Transverse colon (tissue), 4 donors: Measurements from ENCODE around the gene EPHA1. TPM values are rescaled to one million over a fixed set of nuclear protein-coding genes. Genes with fewer than 3 reads are reported as not detected.

Experiments used
- DNase-seq: peaks from one replicate; pipeline ENCODE4 v3.0.0-alpha.2; 2019
- H3K27ac ChIP-seq, 4 donors: fragments of 200-600 bp; sonication (generic); 2 replicates each; pipeline ENCODE4 v1.5.1; 2016 to 2018; ENCODE audit warnings: inconsistent platforms in 4 of 4
- H3K27me3 ChIP-seq: fragments of 200-600 bp; sonication (generic); 2 replicates; pipeline ENCODE4 v1.5.1; 2017; ENCODE audit warnings: inconsistent platforms
- H3K36me3 ChIP-seq, 4 donors: fragments of 200-600 bp; sonication (generic); 2 replicates each; pipeline ENCODE4 v1.5.1; 2017 to 2019; ENCODE audit warnings: inconsistent platforms in 4 of 4
- H3K4me1 ChIP-seq, 4 donors: fragments of 200-600 bp; sonication (generic); 2 replicates each; pipeline ENCODE4 v1.5.1; 2017 to 2020; ENCODE audit warnings: inconsistent platforms in 4 of 4
- H3K4me3 ChIP-seq, 4 donors: fragments of 200-600 bp; sonication (generic); 1 replicate in 1 of 4; 2 replicates in 3 of 4; pipeline versions ENCODE4 v1.5.1 to v1.6.1; 2017 to 2019; ENCODE audit warnings: inconsistent platforms in 4 of 4
- H3K9me3 ChIP-seq, 2 donors: fragments of 200-600 bp; sonication (generic); 2 replicates each; pipeline ENCODE4 v1.5.1; 2017 to 2019; ENCODE audit warnings: inconsistent platforms in 2 of 2
- EP300 ChIP-seq: sonication (generic); formaldehyde crosslinking; IDR thresholded peaks from one replicate; pipeline ENCODE4 v1.6.1; 2017; ENCODE audit warnings: antibody characterized with exemption, low read depth
- POLR2A ChIP-seq: fragments of 450-650 bp; IDR thresholded peaks from one replicate; pipeline ENCODE4 v1.6.1; 2016; ENCODE audit warnings: antibody characterized with exemption, mild to moderate bottlenecking, moderate library complexity
- POLR2AphosphoS5 ChIP-seq, 3 donors: sonication (generic); formaldehyde crosslinking; IDR thresholded peaks; one replicate each; pipeline ENCODE4 v1.6.1; 2016; ENCODE audit warnings: antibody characterized with exemption in 3 of 3
- WGBS, 2 donors: methylation state at CpG; one replicate each; pipeline ENCODE4 v1.1.5; 2018; ENCODE audit warnings: low coverage in 1 of 2; 5-methylcytosine and 5-hydroxymethylcytosine counted together
- in situ Hi-C, 4 donors: fragments of 200-750 bp; cut with MboI; loops; one replicate each; pipeline versions ENCODE4 v1.15.0 to v1.15.1; 2017; ENCODE audit warnings: low sequenced_read_pairs in 3 of 4, low pct_ligation_motif_present in 1 of 4, low pct_unique_long_range_greater_than_20kb in 1 of 4
- intact Hi-C: fragments of 100-400 bp; cut with DNase I; formaldehyde crosslinking; loops from one replicate; pipeline ENCODE4 v1.15.1; 2023; ENCODE audit warnings: low total_unique reads
- total RNA-seq, 4 donors: library from RNA; depleted of rRNA; stranded (reverse); fragments of >200 nt; gene quantifications; one replicate each; pipeline ENCODE4 v1.1.0, GENCODE V29; 2016
- TF ChIP-seq, protein P1 (sequence below), 5 experiments: fragments of 200-600 bp in 3 of 5; fragments of 450-650 bp in 2 of 5; sonication (generic) in 3 of 5; IDR thresholded peaks; 1 replicate in 2 of 5; 2 replicates in 3 of 5; pipeline ENCODE4 v1.5.1; 2016 to 2017; ENCODE audit warnings: antibody characterized with exemption in 5 of 5, inconsistent platforms in 3 of 5, mild to moderate bottlenecking in 2 of 5, moderate library complexity in 1 of 5

EPHA1 gene
- total RNA-seq, 4 donors from 2014 or later, result 21.1 to 29.9 (median 24.8) TPM

DNA sequence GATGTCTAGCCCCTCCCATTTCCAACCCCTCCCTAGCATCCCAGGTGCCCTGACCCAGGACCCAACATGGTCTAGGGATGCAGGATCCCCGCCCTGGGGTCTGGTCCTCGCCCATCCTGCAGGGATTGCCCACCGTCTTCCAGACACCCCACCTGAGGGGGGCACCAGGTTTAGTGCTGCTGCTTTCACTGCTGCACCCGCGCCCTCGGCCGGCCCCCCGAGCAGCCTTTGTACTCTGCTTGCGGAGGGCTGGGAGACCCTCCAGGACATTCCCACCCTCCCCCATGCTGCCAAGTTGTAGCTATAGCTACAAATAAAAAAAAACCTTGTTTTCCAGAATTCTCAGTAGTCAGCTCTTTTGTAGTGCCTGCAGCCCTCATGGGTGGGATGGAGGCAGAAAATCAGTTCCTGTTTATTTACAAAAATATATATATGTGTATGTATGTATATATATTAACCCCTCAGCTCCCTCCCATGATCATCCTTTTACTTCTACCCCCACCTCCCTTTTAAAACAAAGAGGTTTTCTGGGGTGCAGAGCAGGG is 17.8 kb downstream of the EPHA1 start:
- WGBS, 2 donors, result 87 to 93% methylated on average over 3 to 9 of the region's 9 CpGs
- no peak for TF ChIP-seq POLR2AphosphoS5 (IDR thresholded peaks at IDR 0.05)
- no peak for TF ChIP-seq EP300
- TF ChIP-seq POLR2A, result no peak
- TF ChIP-seq, protein P1, sequence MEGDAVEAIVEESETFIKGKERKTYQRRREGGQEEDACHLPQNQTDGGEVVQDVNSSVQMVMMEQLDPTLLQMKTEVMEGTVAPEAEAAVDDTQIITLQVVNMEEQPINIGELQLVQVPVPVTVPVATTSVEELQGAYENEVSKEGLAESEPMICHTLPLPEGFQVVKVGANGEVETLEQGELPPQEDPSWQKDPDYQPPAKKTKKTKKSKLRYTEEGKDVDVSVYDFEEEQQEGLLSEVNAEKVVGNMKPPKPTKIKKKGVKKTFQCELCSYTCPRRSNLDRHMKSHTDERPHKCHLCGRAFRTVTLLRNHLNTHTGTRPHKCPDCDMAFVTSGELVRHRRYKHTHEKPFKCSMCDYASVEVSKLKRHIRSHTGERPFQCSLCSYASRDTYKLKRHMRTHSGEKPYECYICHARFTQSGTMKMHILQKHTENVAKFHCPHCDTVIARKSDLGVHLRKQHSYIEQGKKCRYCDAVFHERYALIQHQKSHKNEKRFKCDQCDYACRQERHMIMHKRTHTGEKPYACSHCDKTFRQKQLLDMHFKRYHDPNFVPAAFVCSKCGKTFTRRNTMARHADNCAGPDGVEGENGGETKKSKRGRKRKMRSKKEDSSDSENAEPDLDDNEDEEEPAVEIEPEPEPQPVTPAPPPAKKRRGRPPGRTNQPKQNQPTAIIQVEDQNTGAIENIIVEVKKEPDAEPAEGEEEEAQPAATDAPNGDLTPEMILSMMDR (IDR thresholded peaks at IDR 0.05), result no peak
- in situ Hi-C loops (no loop called here), intact Hi-C loops (no loop called here)
- no peak overlapping the region for H3K4me3 ChIP-seq
- H3K4me1 ChIP-seq, result peaks cover 14 to 50% (median 34%) of the 10 kb centered on the region in 4 donors
- DNase-seq, result no peak
- H3K27me3 ChIP-seq, result no peaks in the 10 kb centered on the region
- peak overlapping the region; percentile 73 to 99 (median 86) for H3K27ac ChIP-seq
- H3K9me3 ChIP-seq, result no peaks in the 10 kb centered on the region
- H3K36me3 ChIP-seq, result peaks cover 0 to 6% (median 0%) of the 10 kb centered on the region in 4 donors

DNA sequence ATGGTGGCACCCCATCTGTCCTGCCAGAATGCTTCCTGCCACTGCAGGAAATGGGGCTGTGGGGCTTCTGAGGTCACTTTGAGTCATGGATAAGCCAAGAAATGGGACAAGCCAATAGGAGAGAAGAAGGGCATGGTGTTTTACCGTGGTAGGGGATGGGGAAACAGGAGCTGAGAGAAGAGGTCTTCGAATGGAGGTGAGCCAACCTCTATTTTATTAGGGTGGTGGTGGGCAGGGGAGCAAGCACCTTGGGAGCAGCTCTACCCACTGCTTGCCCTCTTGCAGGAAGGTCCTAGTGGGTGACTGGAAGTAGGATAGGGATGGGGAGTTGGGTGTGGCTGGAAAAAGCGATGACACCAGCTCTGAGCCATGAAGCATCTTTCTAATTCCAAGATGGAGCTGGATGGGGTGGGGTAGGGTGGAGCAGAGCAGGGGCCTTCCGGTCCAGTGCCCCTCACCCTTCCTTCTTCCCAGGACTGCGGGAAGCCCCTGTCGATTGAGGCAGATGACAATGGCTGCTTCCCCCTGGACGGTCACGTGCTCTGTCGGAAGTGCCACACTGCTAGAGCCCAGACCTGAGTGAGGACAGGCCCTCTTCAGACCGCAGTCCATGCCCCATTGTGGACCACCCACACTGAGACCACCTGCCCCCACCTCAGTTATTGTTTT is 18.4 kb downstream of the EPHA1 start:
- H3K27me3 ChIP-seq, result no peaks in the 10 kb centered on the region
- H3K36me3 ChIP-seq, result peaks cover 0 to 6% (median 0%) of the 10 kb centered on the region in 4 donors
- in situ Hi-C loops (no loop called here), intact Hi-C loops (no loop called here)
- DNase-seq, result no peak
- peak overlapping the region; percentile 11 to 99 (median 86) for H3K27ac ChIP-seq
- peaks cover 16 to 53% (median 36%) of the 10 kb centered on the region in 4 donors for H3K4me1 ChIP-seq
- H3K9me3 ChIP-seq, result no peaks in the 10 kb centered on the region
- WGBS, 2 donors, result 69 to 82% methylated on average over 2 to 7 of the region's 10 CpGs
- TF ChIP-seq, protein P1 (IDR thresholded peaks at IDR 0.05), result no peak
- TF ChIP-seq EP300 (no peak), POLR2AphosphoS5 (IDR thresholded peaks at IDR 0.05) (no peak)
- H3K4me3 ChIP-seq, result no peak overlapping the region

DNA sequence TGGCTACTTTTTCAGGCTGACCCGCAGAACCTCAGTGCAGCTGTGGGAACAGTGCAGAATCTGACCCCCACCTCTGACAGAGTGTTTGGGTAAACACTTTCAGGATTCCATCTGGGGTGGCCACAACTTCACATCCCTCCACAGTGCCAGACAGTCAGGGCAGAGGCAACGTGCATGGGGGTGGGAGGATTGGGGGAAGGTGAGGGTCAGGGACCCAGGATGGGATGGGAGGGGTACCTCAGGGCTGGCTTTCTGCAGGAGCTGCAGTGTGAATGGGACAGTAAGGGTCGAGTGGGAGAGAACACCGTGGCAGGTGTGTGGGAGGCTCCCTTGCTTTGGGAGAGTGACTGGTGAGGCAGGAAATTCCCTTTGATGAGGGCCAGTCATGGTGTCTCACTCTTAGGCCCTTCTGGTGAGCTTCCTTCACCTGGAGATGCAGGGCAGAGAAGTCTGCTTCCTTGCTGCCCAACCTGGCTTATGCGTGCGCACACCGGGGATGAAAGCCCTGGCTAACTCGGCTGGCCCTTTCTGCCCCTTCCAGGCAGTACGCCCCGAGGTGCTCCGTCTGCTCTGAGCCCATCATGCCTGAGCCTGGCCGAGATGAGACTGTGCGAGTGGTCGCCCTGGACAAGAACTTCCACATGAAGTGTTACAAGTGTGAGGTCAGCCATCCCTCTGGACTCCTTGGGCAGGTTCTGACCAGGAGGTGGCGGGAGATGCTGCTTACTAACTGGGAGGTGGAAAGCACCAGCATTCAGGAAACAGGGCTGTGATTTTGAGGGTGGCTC is 19.1 kb downstream of the EPHA1 start:
- intact Hi-C loops, result no loop called here
- Histone ChIP-seq H3K27ac (peak overlapping the region; percentile 11 to 99 (median 60)), H3K36me3 (peaks cover 0 to 6% (median 0%) of the 10 kb centered on the region in 4 donors), H3K9me3 (no peaks in the 10 kb centered on the region), H3K27me3 (no peaks in the 10 kb centered on the region), H3K4me1 (peaks cover 20 to 59% (median 39%) of the 10 kb centered on the region in 4 donors), H3K4me3 (no peak overlapping the region)
- WGBS, 2 donors, result 90 to 100% methylated on average over 2 to 15 of the region's 15 CpGs
- no peak for DNase-seq
- in situ Hi-C loops, result no loop called here
- TF ChIP-seq POLR2AphosphoS5 (IDR thresholded peaks at IDR 0.05) (no peak), EP300 (no peak), POLR2A (no peak)
- TF ChIP-seq, protein P1 (IDR thresholded peaks at IDR 0.05), result no peak

DNA sequence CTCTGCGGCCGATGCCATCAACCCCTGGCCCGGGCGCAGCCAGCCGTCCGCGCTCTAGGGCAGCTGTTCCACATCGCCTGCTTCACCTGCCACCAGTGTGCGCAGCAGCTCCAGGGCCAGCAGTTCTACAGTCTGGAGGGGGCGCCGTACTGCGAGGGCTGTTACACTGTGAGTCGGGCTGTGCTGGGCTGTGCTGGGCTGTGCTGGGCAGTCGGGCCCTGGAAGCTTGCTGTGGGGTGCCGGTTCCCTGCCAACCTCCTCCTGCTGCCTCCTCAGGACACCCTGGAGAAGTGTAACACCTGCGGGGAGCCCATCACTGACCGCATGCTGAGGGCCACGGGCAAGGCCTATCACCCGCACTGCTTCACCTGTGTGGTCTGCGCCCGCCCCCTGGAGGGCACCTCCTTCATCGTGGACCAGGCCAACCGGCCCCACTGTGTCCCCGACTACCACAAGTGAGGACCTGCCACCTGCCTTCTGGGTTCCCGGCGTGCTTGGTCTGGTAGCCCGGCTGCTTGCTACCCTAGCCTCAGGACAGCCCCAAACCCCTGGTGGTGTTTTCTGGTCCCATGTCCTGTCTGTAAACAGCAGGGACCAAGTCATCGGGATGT is 20.1 kb downstream of the EPHA1 start:
- no peak for DNase-seq
- Histone ChIP-seq H3K9me3 (no peaks in the 10 kb centered on the region), H3K4me1 (peaks cover 23 to 68% (median 44%) of the 10 kb centered on the region in 4 donors), H3K36me3 (peaks cover 0 to 6% (median 0%) of the 10 kb centered on the region in 4 donors), H3K27ac (peak overlapping the region; percentile 93 to 99 (median 98)), H3K4me3 (no peak overlapping the region), H3K27me3 (no peaks in the 10 kb centered on the region)
- in situ Hi-C loops, result no loop called here
- intact Hi-C loops, result no loop called here
- 92% methylated on average over 22 of the region's 28 CpGs; no CpG with 5 or more reads in 1 of the 2 donors for WGBS, 2 donors
- TF ChIP-seq EP300 (no peak), POLR2AphosphoS5 (IDR thresholded peaks at IDR 0.05) (no peak), POLR2A (no peak)
- TF ChIP-seq, protein P1 (IDR thresholded peaks at IDR 0.05), result no peak
